DLD1 (cell line): ENCODE measurements around the gene USH1C.

ENCODE experiments used
- in situ Hi-C: cut with HindIII; loops from 2 replicates; pipeline ENCODE4 v1.10.0; 2017; ENCODE audit warnings: low sequenced_read_pairs

Gene USH1C

GRCh38 chr11:17544181-17544622 is at the start of gene USH1C:
Gene USH1C, minus strand, starts transcription at chr11:17544416. Its CDS starts 109 bp downstream, at chr11:17544307.
- in situ Hi-C loops: no loop called here

- in situ Hi-C loops: no loop called here
Observed at GRCh38 chr11:17593466-17594245, 49.4 kb upstream of the USH1C start.

- in situ Hi-C loops: no loop called here
Observed at GRCh38 chr11:17591293-17591692, 47.1 kb upstream of the USH1C start.

- in situ Hi-C loops: no loop called here
Observed at GRCh38 chr11:17590463-17590862, 46.2 kb upstream of the USH1C start.

- in situ Hi-C loops: no loop called here
Observed at GRCh38 chr11:17588721-17589120, 44.5 kb upstream of the USH1C start.

- in situ Hi-C loops: no loop called here
Observed at GRCh38 chr11:17588166-17588565, 44.0 kb upstream of the USH1C start.

GRCh38 chr11:17585911-17586695 is 41.9 kb upstream of the USH1C start:
- in situ Hi-C loops: no loop called here

- in situ Hi-C loops: no loop called here
Observed at GRCh38 chr11:17581732-17582053, 37.5 kb upstream of the USH1C start.

- in situ Hi-C loops: no loop called here
Observed at GRCh38 chr11:17581036-17581731, 37.0 kb upstream of the USH1C start.

- in situ Hi-C loops: no loop called here
Observed at GRCh38 chr11:17580271-17580670, 36.1 kb upstream of the USH1C start.

- in situ Hi-C loops: no loop called here
Observed at GRCh38 chr11:17579451-17579850, 35.2 kb upstream of the USH1C start.

GRCh38 chr11:17578958-17579357 is 34.7 kb upstream of the USH1C start:
- in situ Hi-C loops: no loop called here

GRCh38 chr11:17578296-17578695 is 34.1 kb upstream of the USH1C start:
- in situ Hi-C loops: no loop called here

- in situ Hi-C loops: no loop called here
Observed at GRCh38 chr11:17575431-17576425, 31.5 kb upstream of the USH1C start.

GRCh38 chr11:17574141-17575091 is 30.2 kb upstream of the USH1C start:
- in situ Hi-C loops: no loop called here

- in situ Hi-C loops: no loop called here
Observed at GRCh38 chr11:17573526-17573925, 29.3 kb upstream of the USH1C start.

GRCh38 chr11:17572791-17573460 is 28.7 kb upstream of the USH1C start:
- in situ Hi-C loops: no loop called here

- in situ Hi-C loops: no loop called here
Observed at GRCh38 chr11:17572359-17572690, 28.1 kb upstream of the USH1C start.
